H9 (cell line): ENCODE results near the gene MOV10L1. TPM values are rescaled to one million over a fixed set of nuclear protein-coding genes. Genes with fewer than 3 reads are reported as not detected.

Source experiments
- DNase-seq: peaks from one replicate; pipeline ENCODE4 v3.0.0-alpha.2; 2017
- H2AFZ ChIP-seq: one replicate; pipeline ENCODE4 v1.6.1; 2013; ENCODE audit warnings: mild to moderate bottlenecking, low read length, control low read depth, moderate library complexity
- H2AK5ac ChIP-seq: 2 replicates; pipeline ENCODE4 v1.6.1; 2013; ENCODE audit warnings: low read length, control low read depth, mixed read lengths; ENCODE audit not compliant: insufficient read length
- H2BK120ac ChIP-seq: one replicate; pipeline ENCODE4 v1.6.1; 2013; ENCODE audit warnings: low read depth, mild to moderate bottlenecking, low read length, control low read depth, inconsistent platforms; ENCODE audit not compliant: poor library complexity, severe bottlenecking
- H2BK12ac ChIP-seq: 2 replicates; pipeline ENCODE4 v1.6.1; 2013; ENCODE audit warnings: low read length, control low read depth, mixed read lengths, low read depth; ENCODE audit not compliant: insufficient read length
- H2BK15ac ChIP-seq: 2 replicates; pipeline ENCODE4 v1.6.1; 2013; ENCODE audit warnings: low read depth, low read length, control low read depth
- H2BK20ac ChIP-seq: one replicate; pipeline ENCODE4 v1.6.1; 2013; ENCODE audit warnings: low read depth, mild to moderate bottlenecking, low read length, control low read depth, inconsistent platforms; ENCODE audit not compliant: poor library complexity, severe bottlenecking
- H2BK5ac ChIP-seq: 2 replicates; pipeline ENCODE4 v1.6.1; 2013; ENCODE audit warnings: low read length, control low read depth, mixed read lengths; ENCODE audit not compliant: insufficient read length
- H3K14ac ChIP-seq: 2 replicates; pipeline ENCODE4 v1.6.1; 2013; ENCODE audit warnings: low read length, control low read depth; ENCODE audit not compliant: insufficient read depth
- H3K18ac ChIP-seq: 2 replicates; pipeline ENCODE4 v1.6.1; 2013; ENCODE audit warnings: low read depth, mild to moderate bottlenecking, mixed read lengths, low read length, control low read depth; ENCODE audit not compliant: insufficient read length
- H3K23ac ChIP-seq: 2 replicates; pipeline ENCODE4 v1.6.1; 2013; ENCODE audit warnings: low read length, control low read depth, mixed read lengths, low read depth; ENCODE audit not compliant: insufficient read length
- H3K23me2 ChIP-seq: 2 replicates; pipeline ENCODE4 v1.6.1; 2013; ENCODE audit warnings: low read depth, mild to moderate bottlenecking, mixed read lengths, low read length, control low read depth; ENCODE audit not compliant: insufficient read length, poor library complexity, severe bottlenecking
- H3K27ac ChIP-seq: 2 replicates; pipeline ENCODE4 v1.5.1; 2013; ENCODE audit warnings: low read length, control low read depth, mixed read lengths, low read depth; ENCODE audit not compliant: insufficient read length
- H3K27me3 ChIP-seq: 2 replicates; pipeline ENCODE4 v1.6.1; 2013; ENCODE audit warnings: low read length, control low read depth, inconsistent platforms; ENCODE audit not compliant: insufficient read depth
- H3K4ac ChIP-seq: 2 replicates; pipeline ENCODE4 v1.6.1; 2013; ENCODE audit warnings: low read depth, mild to moderate bottlenecking, control low read depth, inconsistent platforms, low read length, moderate library complexity
- H3K4me1 ChIP-seq: 2 replicates; pipeline ENCODE4 v1.6.1; 2013; ENCODE audit warnings: low read length, control low read depth, inconsistent platforms; ENCODE audit not compliant: insufficient read depth
- H3K4me2 ChIP-seq: 2 replicates; pipeline ENCODE4 v1.6.1; 2013; ENCODE audit warnings: low read length, control low read depth, mixed read lengths; ENCODE audit not compliant: insufficient read length, insufficient read depth
- H3K56ac ChIP-seq: 2 replicates; pipeline ENCODE4 v1.6.1; 2013; ENCODE audit warnings: low read depth, mild to moderate bottlenecking, mixed read lengths, low read length, control low read depth; ENCODE audit not compliant: insufficient read length
- H3K79me1 ChIP-seq: 2 replicates; pipeline ENCODE4 v1.6.1; 2013; ENCODE audit warnings: low read depth, mild to moderate bottlenecking, moderate library complexity, low read length, control low read depth, inconsistent platforms; ENCODE audit not compliant: insufficient read depth, poor library complexity, severe bottlenecking
- H3K79me2 ChIP-seq: 2 replicates; pipeline ENCODE4 v1.6.1; 2013; ENCODE audit warnings: low read length, control low read depth, inconsistent platforms; ENCODE audit not compliant: insufficient read depth
- H3K9ac ChIP-seq: 2 replicates; pipeline ENCODE4 v1.6.1; 2013; ENCODE audit warnings: low read length, control low read depth, mixed read lengths; ENCODE audit not compliant: insufficient read length; ENCODE audit errors: extremely low read depth
- H3K9me3 ChIP-seq: one replicate; pipeline ENCODE4 v1.6.1; 2013; ENCODE audit warnings: low read depth, low read length, inconsistent platforms; ENCODE audit not compliant: control insufficient read depth
- H3T11ph ChIP-seq: one replicate; pipeline ENCODE4 v1.6.1; 2013; ENCODE audit warnings: mild to moderate bottlenecking, low read length, control low read depth, inconsistent platforms
- H4K20me1 ChIP-seq: one replicate; pipeline ENCODE4 v1.6.1; 2013; ENCODE audit not compliant: control insufficient read depth, insufficient read length, insufficient read depth
- H4K5ac ChIP-seq: 2 replicates; pipeline ENCODE4 v1.6.1; 2013; ENCODE audit warnings: low read depth, mild to moderate bottlenecking, mixed read lengths, low read length, control low read depth; ENCODE audit not compliant: insufficient read length
- H4K8ac ChIP-seq: replicated peaks from 2 replicates; pipeline ENCODE4 v1.6.1; 2013; ENCODE audit warnings: low read length, control low read depth, mixed read lengths, low read depth; ENCODE audit not compliant: insufficient read length
- H4K91ac ChIP-seq: 2 replicates; pipeline ENCODE4 v1.6.1; 2013; ENCODE audit warnings: low read depth, mild to moderate bottlenecking, moderate library complexity, mixed read lengths, low read length, control low read depth; ENCODE audit not compliant: insufficient read length
- H3K27ac Mint-ChIP-seq, 3 experiments: 2 replicates in 2 of 3; 3 replicates in 1 of 3; pipeline ENCODE4 v1.8.0; 2020 to 2021; ENCODE audit warnings: mixed read lengths in 3 of 3, mild to moderate bottlenecking in 1 of 3, moderate library complexity in 1 of 3
- H3K27me3 Mint-ChIP-seq: 2 replicates; pipeline ENCODE4 v1.8.0; 2021; ENCODE audit warnings: low read depth, mild to moderate bottlenecking, moderate library complexity, mixed read lengths
- H3K36me3 Mint-ChIP-seq, 3 experiments: 2 replicates in 2 of 3; 3 replicates in 1 of 3; pipeline ENCODE4 v1.8.0; 2020 to 2021; ENCODE audit warnings: low read depth in 3 of 3, mixed read lengths in 3 of 3; ENCODE audit not compliant: insufficient read depth in 1 of 3
- H3K4me1 Mint-ChIP-seq, 2 experiments: 2 replicates each; pipeline ENCODE4 v1.8.0; 2020; ENCODE audit warnings: mixed read lengths in 2 of 2
- H3K4me3 Mint-ChIP-seq, 2 experiments: 2 replicates in 1 of 2; 3 replicates in 1 of 2; pipeline ENCODE4 v1.8.0; 2020 to 2021; ENCODE audit warnings: mild to moderate bottlenecking in 2 of 2, mixed read lengths in 2 of 2, moderate library complexity in 1 of 2
- H3K9me3 Mint-ChIP-seq, 2 experiments: 2 replicates in 1 of 2; 3 replicates in 1 of 2; pipeline ENCODE4 v1.8.0; 2020; ENCODE audit warnings: mild to moderate bottlenecking in 2 of 2, mixed read lengths in 2 of 2, moderate library complexity in 1 of 2
- WGBS: extraction: QIAGEN DNeasy Blood & Tissue Kit; methylation state at CpG from one replicate; pipeline ENCODE4 v1.1.7; 2013; ENCODE audit warnings: missing lambda C conversion rate, low lambda C conversion rate, mixed read lengths; ENCODE audit not compliant: insufficient read length; ENCODE audit errors: extremely low coverage; 5-methylcytosine and 5-hydroxymethylcytosine counted together
- total RNA-seq: library from RNA; stranded (reverse); gene quantifications from 2 replicates; pipeline ENCODE4 v1.2.1, GENCODE V29; 2021
- TF ChIP-seq, protein P1 (sequence below): fragments of 200-600 bp; sonication (generic); conservative IDR thresholded peaks from 3 replicates; pipeline ENCODE4 v1.8.0; 2021; ENCODE audit warnings: antibody characterized with exemption, mild to moderate bottlenecking

Gene MOV10L1
- total RNA-seq, 1 experiment from 2014 or later = not detected

DNA sequence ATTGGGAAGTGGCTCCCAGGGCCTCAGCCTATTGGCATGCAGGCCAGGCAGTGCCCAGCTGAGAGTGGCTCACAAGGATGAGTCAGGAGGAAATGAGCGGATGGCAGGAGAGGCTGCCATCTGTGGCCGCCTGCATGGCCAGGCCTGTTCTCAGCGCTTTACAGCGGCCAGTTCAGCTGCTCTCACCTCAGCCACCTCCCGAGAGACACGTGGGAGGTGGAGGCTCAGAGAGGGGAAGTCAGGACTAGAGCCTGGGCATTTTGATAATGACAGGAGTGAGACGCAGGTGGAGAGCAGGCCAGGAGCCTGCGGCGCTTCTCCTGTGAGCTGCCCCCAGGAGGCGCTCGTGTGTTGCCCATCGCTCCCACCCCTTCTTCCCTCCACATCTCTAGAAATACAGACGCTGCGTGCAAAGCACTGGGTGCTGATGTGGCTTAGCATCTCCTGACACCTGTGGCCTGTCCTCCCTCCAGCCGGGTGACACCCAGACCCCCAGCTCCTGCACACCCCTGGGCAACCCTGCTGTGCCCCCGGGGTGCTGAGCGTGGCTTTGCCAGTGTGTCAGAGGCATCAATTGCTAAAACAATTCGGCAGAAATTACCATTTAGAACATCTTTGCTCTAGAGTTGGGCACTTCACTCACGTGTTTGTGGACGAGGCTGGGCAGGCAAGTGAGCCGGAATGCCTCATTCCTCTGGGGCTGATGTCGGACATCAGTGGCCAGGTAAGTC lies 59.4 kb downstream of the MOV10L1 start:
- no peak overlapping the region for H3K23ac ChIP-seq
- H4K5ac ChIP-seq = no peak overlapping the region
- no peak overlapping the region for H4K91ac ChIP-seq
- DNase-seq = peak; percentile 79
- no peaks in the 10 kb centered on the region for H3K79me2 ChIP-seq
- H3K56ac ChIP-seq = no peak overlapping the region
- H2BK12ac ChIP-seq = no peak overlapping the region
- H2BK5ac ChIP-seq = no peak overlapping the region
- no peak overlapping the region for H3K9ac ChIP-seq
- H2BK120ac ChIP-seq = no peak overlapping the region
- H3K4me1 Mint-ChIP-seq = peaks cover 0 to 4% of the 10 kb centered on the region in 2 experiments; a peak in 2 of 4 replicates
- no peaks in the 10 kb centered on the region for H3K27me3 ChIP-seq
- peaks cover 14% of the 10 kb centered on the region for H3K27me3 Mint-ChIP-seq
- WGBS = no CpG with 5 or more reads among the region's 22 CpGs
- H3K18ac ChIP-seq = no peak overlapping the region
- H2AFZ ChIP-seq = no peak overlapping the region
- H2BK15ac ChIP-seq = no peak overlapping the region
- H4K20me1 ChIP-seq = no peaks in the 10 kb centered on the region
- H3K4me1 ChIP-seq = no peaks in the 10 kb centered on the region
- no peak overlapping the region for H2AK5ac ChIP-seq
- H3K4me2 ChIP-seq = no peak overlapping the region
- H4K8ac ChIP-seq = no peak overlapping the region
- no peak overlapping the region for H3K4me3 Mint-ChIP-seq
- H3K9me3 ChIP-seq = no peaks in the 10 kb centered on the region
- H3K27ac ChIP-seq = no peak overlapping the region
- no peak overlapping the region for H3K4ac ChIP-seq
- no peaks in the 10 kb centered on the region; a peak in 1 of 5 replicates for H3K9me3 Mint-ChIP-seq
- peaks cover 6% of the 10 kb centered on the region for H3K23me2 ChIP-seq
- H3K14ac ChIP-seq = no peak overlapping the region
- no peaks in the 10 kb centered on the region for H3K79me1 ChIP-seq
- TF ChIP-seq, protein P1, sequence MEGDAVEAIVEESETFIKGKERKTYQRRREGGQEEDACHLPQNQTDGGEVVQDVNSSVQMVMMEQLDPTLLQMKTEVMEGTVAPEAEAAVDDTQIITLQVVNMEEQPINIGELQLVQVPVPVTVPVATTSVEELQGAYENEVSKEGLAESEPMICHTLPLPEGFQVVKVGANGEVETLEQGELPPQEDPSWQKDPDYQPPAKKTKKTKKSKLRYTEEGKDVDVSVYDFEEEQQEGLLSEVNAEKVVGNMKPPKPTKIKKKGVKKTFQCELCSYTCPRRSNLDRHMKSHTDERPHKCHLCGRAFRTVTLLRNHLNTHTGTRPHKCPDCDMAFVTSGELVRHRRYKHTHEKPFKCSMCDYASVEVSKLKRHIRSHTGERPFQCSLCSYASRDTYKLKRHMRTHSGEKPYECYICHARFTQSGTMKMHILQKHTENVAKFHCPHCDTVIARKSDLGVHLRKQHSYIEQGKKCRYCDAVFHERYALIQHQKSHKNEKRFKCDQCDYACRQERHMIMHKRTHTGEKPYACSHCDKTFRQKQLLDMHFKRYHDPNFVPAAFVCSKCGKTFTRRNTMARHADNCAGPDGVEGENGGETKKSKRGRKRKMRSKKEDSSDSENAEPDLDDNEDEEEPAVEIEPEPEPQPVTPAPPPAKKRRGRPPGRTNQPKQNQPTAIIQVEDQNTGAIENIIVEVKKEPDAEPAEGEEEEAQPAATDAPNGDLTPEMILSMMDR = peak; percentile 95
- H2BK20ac ChIP-seq = no peak overlapping the region
- no peak overlapping the region for H3T11ph ChIP-seq
- H3K27ac Mint-ChIP-seq = no peak overlapping the region
- no peaks in the 10 kb centered on the region; a peak in 1 of 7 replicates for H3K36me3 Mint-ChIP-seq
